Chondrocyte (in vitro differentiated cells): ENCODE results near the gene PRR29. TPM values are rescaled to one million over a fixed set of nuclear protein-coding genes. Genes with fewer than 3 reads are reported as not detected.

Source experiments
- DNase-seq: peaks from one replicate; pipeline ENCODE4 v3.0.0; 2021; ENCODE audit warnings: mixed read lengths, low spot score
- H3K27ac Mint-ChIP-seq: one replicate; pipeline ENCODE4 v1.8.0; 2021; ENCODE audit warnings: mild to moderate bottlenecking, moderate library complexity, mixed read lengths; ENCODE audit not compliant: unreplicated experiment
- H3K27me3 Mint-ChIP-seq: 2 replicates; pipeline ENCODE4 v1.8.0; 2021; ENCODE audit warnings: low read depth, mixed read lengths
- H3K36me3 Mint-ChIP-seq: 2 replicates; pipeline ENCODE4 v1.8.0; 2021; ENCODE audit warnings: low read depth, mixed read lengths
- H3K4me1 Mint-ChIP-seq: 2 replicates; pipeline ENCODE4 v1.8.0; 2021; ENCODE audit warnings: low read depth, mild to moderate bottlenecking, mixed read lengths
- H3K4me3 Mint-ChIP-seq: one replicate; pipeline ENCODE4 v1.8.0; 2021; ENCODE audit warnings: mild to moderate bottlenecking, moderate library complexity, mixed read lengths; ENCODE audit not compliant: unreplicated experiment
- H3K9me3 Mint-ChIP-seq: 2 replicates; pipeline ENCODE4 v1.8.0; 2021; ENCODE audit warnings: low read depth, mixed read lengths
- CTCF ChIP-seq: fragments of 200-600 bp; sonication (generic); IDR thresholded peaks from 2 replicates; pipeline ENCODE4 v1.5.0; 2021; ENCODE audit warnings: antibody characterized with exemption, mild to moderate bottlenecking, moderate library complexity
- total RNA-seq: library from RNA; stranded (reverse); gene quantifications from 3 replicates; pipeline ENCODE4 v1.2.1, GENCODE V29; 2021

PRR29 gene
- total RNA-seq, 1 donor from 2014 or later = 0.35 TPM

GRCh38 chr17:63967953-63968352 lies 30.2 kb upstream of the PRR29 start:
- Mint-ChIP-seq H3K9me3 (no peaks in the 10 kb centered on the region), H3K4me1 (no peaks in the 10 kb centered on the region), H3K36me3 (no peaks in the 10 kb centered on the region), H3K4me3 (no peak overlapping the region), H3K27ac (no peak overlapping the region), H3K27me3 (peaks cover 9% of the 10 kb centered on the region)
- no peak for DNase-seq
- TF ChIP-seq CTCF = no peak

GRCh38 chr17:63969278-63969677 lies 28.9 kb upstream of the PRR29 start:
- Mint-ChIP-seq H3K27me3 (peaks cover 8% of the 10 kb centered on the region), H3K36me3 (no peaks in the 10 kb centered on the region), H3K4me3 (no peak overlapping the region), H3K27ac (no peak overlapping the region), H3K4me1 (peaks cover 2% of the 10 kb centered on the region), H3K9me3 (no peaks in the 10 kb centered on the region)
- no peak for TF ChIP-seq CTCF
- DNase-seq = no peak

GRCh38 chr17:63972796-63973195 lies 25.4 kb upstream of the PRR29 start, which contains the start of gene SCN4A:
SCN4A (minus strand) TSS chr17:63972918; CDS start chr17:63972841, 77 bp downstream.
- no peak for DNase-seq
- Mint-ChIP-seq H3K4me3 (no peak within 1 kb of the TSS), H3K27me3 (peaks cover 10% of the 10 kb centered on the region), H3K9me3 (no peaks in the 10 kb centered on the region), H3K4me1 (peaks cover 10% of the 10 kb centered on the region), H3K27ac (no peak within 1 kb of the TSS), H3K36me3 (peaks cover 2% of the 10 kb centered on the region)
- TF ChIP-seq CTCF = no peak

GRCh38 chr17:63973247-63973646 lies 24.9 kb upstream of the PRR29 start:
- Mint-ChIP-seq H3K27ac (no peak overlapping the region), H3K36me3 (peaks cover 2% of the 10 kb centered on the region), H3K27me3 (peaks cover 10% of the 10 kb centered on the region), H3K4me1 (peaks cover 10% of the 10 kb centered on the region), H3K9me3 (no peaks in the 10 kb centered on the region), H3K4me3 (no peak overlapping the region)
- no peak for DNase-seq
- TF ChIP-seq CTCF = no peak

- no peak overlapping the region for H3K4me3 Mint-ChIP-seq
- peaks cover 4% of the 10 kb centered on the region for H3K27me3 Mint-ChIP-seq
- peaks cover 2% of the 10 kb centered on the region for H3K36me3 Mint-ChIP-seq
- H3K4me1 Mint-ChIP-seq = peaks cover 10% of the 10 kb centered on the region
- no peaks in the 10 kb centered on the region for H3K9me3 Mint-ChIP-seq
- peak overlapping the region; percentile 86 for H3K27ac Mint-ChIP-seq
- no peak for TF ChIP-seq CTCF
- no peak for DNase-seq
Measured at GRCh38 chr17:63973930-63974593, 24.1 kb upstream of the PRR29 start.
